Stomach (tissue), 9 donors: ENCODE data around the gene TRAF3IP1. TPM values are rescaled to one million over a fixed set of nuclear protein-coding genes. Genes with fewer than 3 reads are reported as not detected.

Experiments used
- DNase-seq, 2 donors: peaks; one replicate each; pipeline versions ENCODE4 v3.0.0 to v3.0.0-alpha.2; 2013 to 2019
- H3K27ac ChIP-seq, 5 donors: fragments of 200-600 bp in 4 of 5; sonication (generic) in 4 of 5; one replicate each; pipeline ENCODE4 v1.5.1; 2013 to 2019; ENCODE audit warnings: mild to moderate bottlenecking in 1 of 5, moderate library complexity in 1 of 5
- H3K27me3 ChIP-seq, 3 donors: fragments of 200-600 bp; sonication (generic); one replicate each; pipeline ENCODE4 v1.5.1; 2017 to 2019; ENCODE audit warnings: mixed run types in 1 of 3
- H3K36me3 ChIP-seq, 4 donors: fragments of 200-600 bp; sonication (generic); 1 replicate in 3 of 4; 2 replicates in 1 of 4; pipeline ENCODE4 v1.5.1; 2016 to 2019
- H3K4me1 ChIP-seq, 4 donors: fragments of 200-600 bp; sonication (generic); one replicate each; pipeline ENCODE4 v1.5.1; 2016 to 2019
- H3K4me3 ChIP-seq, 4 donors: fragments of 200-600 bp; sonication (generic) in 3 of 4; one replicate each; pipeline ENCODE4 v1.5.1; 2016 to 2019; ENCODE audit warnings: mild to moderate bottlenecking in 1 of 4
- H3K9me3 ChIP-seq, 4 donors: fragments of 200-600 bp; sonication (generic); one replicate each; pipeline ENCODE4 v1.5.1; 2016 to 2019
- EP300 ChIP-seq: sonication (generic); formaldehyde crosslinking; IDR thresholded peaks from one replicate; pipeline ENCODE4 v1.6.1; 2017; ENCODE audit warnings: antibody characterized with exemption
- POLR2A ChIP-seq, 4 donors: fragments of 450-650 bp; IDR thresholded peaks; one replicate each; pipeline ENCODE4 v1.6.1; 2016; ENCODE audit warnings: antibody characterized with exemption in 4 of 4, control low read depth in 2 of 4, mild to moderate bottlenecking in 1 of 4, moderate library complexity in 1 of 4
- POLR2AphosphoS5 ChIP-seq, 3 donors: sonication (generic); formaldehyde crosslinking; IDR thresholded peaks; one replicate each; pipeline ENCODE4 v1.6.1; 2016; ENCODE audit warnings: antibody characterized with exemption in 3 of 3
- WGBS, 5 donors: extraction: QIAGEN DNeasy Blood & Tissue Kit in 3 of 5; methylation state at CpG; one replicate each; pipeline versions ENCODE4 v1.1.5 to v1.1.7; 2013 to 2018; 5-methylcytosine and 5-hydroxymethylcytosine counted together
- intact Hi-C: fragments of 100-400 bp; cut with DNase I; formaldehyde crosslinking; loops from one replicate; pipeline ENCODE4 v1.15.1; 2023; ENCODE audit warnings: low total_unique reads
- polyA plus RNA-seq, 3 donors: library from polyadenylated mRNA; stranded (reverse); fragments of 200-250 nt; gene quantifications; one replicate each; pipeline ENCODE4 v1.2.3, GENCODE V29; 2013
- total RNA-seq, 5 donors: library from RNA; depleted of rRNA; stranded (reverse); fragments of >200 nt; gene quantifications; one replicate each; pipeline versions ENCODE4 v1.1.0 to v1.2.3, GENCODE V29; 2014 to 2016
- TF ChIP-seq, protein P1 (sequence below), 7 experiments: fragments of 450-650 bp in 4 of 7; fragments of 200-600 bp in 3 of 7; sonication (generic) in 3 of 7; IDR thresholded peaks; one replicate each; pipeline ENCODE4 v1.5.1; 2016 to 2019; ENCODE audit warnings: antibody characterized with exemption in 7 of 7, control low read depth in 2 of 7, mild to moderate bottlenecking in 1 of 7
- donor health status: healthy with polysubstance abuse.
- donor health status: Bipolar disorder and iron deficiency.
- donor health status: healthy.

Gene TRAF3IP1
- total and polyA plus RNA-seq, 8 donors, result 0.58 to 21.1 (median 10.8) TPM

- intact Hi-C loops, result no loop called here
- WGBS, 5 donors, result 84 to 89% (median 86%) methylated on average over 9 of the region's 9 CpGs
- no peaks in the 10 kb centered on the region for H3K27me3 ChIP-seq
- no peak overlapping the region for H3K27ac ChIP-seq
- no peak for TF ChIP-seq EP300
- TF ChIP-seq POLR2AphosphoS5 (IDR thresholded peaks at IDR 0.05), result no peak
- H3K4me1 ChIP-seq, result peaks cover 10 to 16% (median 13%) of the 10 kb centered on the region in 4 donors
- H3K36me3 ChIP-seq, result peaks cover 26 to 79% (median 57%) of the 10 kb centered on the region in 4 donors
- no peak for DNase-seq
- no peak overlapping the region for H3K4me3 ChIP-seq
- no peaks in the 10 kb centered on the region for H3K9me3 ChIP-seq
These were observed 5.4 kb downstream of the TRAF3IP1 start for GRCh38 chr2:238325694-238326093.

- no peaks in the 10 kb centered on the region for H3K9me3 ChIP-seq
- H3K27me3 ChIP-seq, result no peaks in the 10 kb centered on the region
- no peak for TF ChIP-seq POLR2A (IDR thresholded peaks at IDR 0.05)
- no peak for TF ChIP-seq POLR2AphosphoS5 (IDR thresholded peaks at IDR 0.05)
- TF ChIP-seq, protein P1, sequence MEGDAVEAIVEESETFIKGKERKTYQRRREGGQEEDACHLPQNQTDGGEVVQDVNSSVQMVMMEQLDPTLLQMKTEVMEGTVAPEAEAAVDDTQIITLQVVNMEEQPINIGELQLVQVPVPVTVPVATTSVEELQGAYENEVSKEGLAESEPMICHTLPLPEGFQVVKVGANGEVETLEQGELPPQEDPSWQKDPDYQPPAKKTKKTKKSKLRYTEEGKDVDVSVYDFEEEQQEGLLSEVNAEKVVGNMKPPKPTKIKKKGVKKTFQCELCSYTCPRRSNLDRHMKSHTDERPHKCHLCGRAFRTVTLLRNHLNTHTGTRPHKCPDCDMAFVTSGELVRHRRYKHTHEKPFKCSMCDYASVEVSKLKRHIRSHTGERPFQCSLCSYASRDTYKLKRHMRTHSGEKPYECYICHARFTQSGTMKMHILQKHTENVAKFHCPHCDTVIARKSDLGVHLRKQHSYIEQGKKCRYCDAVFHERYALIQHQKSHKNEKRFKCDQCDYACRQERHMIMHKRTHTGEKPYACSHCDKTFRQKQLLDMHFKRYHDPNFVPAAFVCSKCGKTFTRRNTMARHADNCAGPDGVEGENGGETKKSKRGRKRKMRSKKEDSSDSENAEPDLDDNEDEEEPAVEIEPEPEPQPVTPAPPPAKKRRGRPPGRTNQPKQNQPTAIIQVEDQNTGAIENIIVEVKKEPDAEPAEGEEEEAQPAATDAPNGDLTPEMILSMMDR (IDR thresholded peaks at IDR 0.05), result no peak
- TF ChIP-seq EP300, result no peak
- DNase-seq, result no peak
- H3K4me1 ChIP-seq, result peaks cover under 1 to 5% (median 3%) of the 10 kb centered on the region in 4 donors
- no peak overlapping the region for H3K4me3 ChIP-seq
- H3K27ac ChIP-seq, result no peak overlapping the region
- peaks cover 26 to 89% (median 61%) of the 10 kb centered on the region in 4 donors for H3K36me3 ChIP-seq
- 92 to 96% (median 94%) methylated on average over 11 to 12 of the region's 12 CpGs for WGBS, 5 donors
- intact Hi-C loops, result no loop called here
These were observed 6.6 kb downstream of the TRAF3IP1 start for GRCh38 chr2:238326801-238327365.

GRCh38 chr2:238327751-238328150, 7.4 kb downstream of the TRAF3IP1 start:
- intact Hi-C loops, result no loop called here
- no peaks in the 10 kb centered on the region for H3K9me3 ChIP-seq
- TF ChIP-seq POLR2AphosphoS5 (IDR thresholded peaks at IDR 0.05) (no peak), POLR2A (IDR thresholded peaks at IDR 0.05) (no peak), EP300 (no peak)
- TF ChIP-seq, protein P1 (IDR thresholded peaks at IDR 0.05), result no peak
- no peak for DNase-seq
- peaks cover 26 to 94% (median 64%) of the 10 kb centered on the region in 4 donors for H3K36me3 ChIP-seq
- no peak overlapping the region for H3K4me3 ChIP-seq
- no peak overlapping the region for H3K27ac ChIP-seq
- no peaks in the 10 kb centered on the region for H3K4me1 ChIP-seq
- no peaks in the 10 kb centered on the region for H3K27me3 ChIP-seq
- WGBS, 5 donors, result 94 to 100% (median 97%) methylated on average over 3 of the region's 3 CpGs

- WGBS, 5 donors, result 89 to 96% (median 94%) methylated on average over 9 of the region's 9 CpGs
- no peak for DNase-seq
- H3K27ac ChIP-seq, result no peak overlapping the region
- H3K36me3 ChIP-seq, result peaks cover 20 to 85% (median 75%) of the 10 kb centered on the region in 4 donors
- no peaks in the 10 kb centered on the region for H3K4me1 ChIP-seq
- H3K9me3 ChIP-seq, result no peaks in the 10 kb centered on the region
- no peaks in the 10 kb centered on the region for H3K27me3 ChIP-seq
- TF ChIP-seq POLR2A (IDR thresholded peaks at IDR 0.05) (no peak), POLR2AphosphoS5 (IDR thresholded peaks at IDR 0.05) (no peak), EP300 (no peak)
- TF ChIP-seq, protein P1 (IDR thresholded peaks at IDR 0.05), result no peak
- intact Hi-C loops, result no loop called here
- H3K4me3 ChIP-seq, result no peak overlapping the region
These were observed 10.1 kb downstream of the TRAF3IP1 start for GRCh38 chr2:238330391-238330790.

DNA sequence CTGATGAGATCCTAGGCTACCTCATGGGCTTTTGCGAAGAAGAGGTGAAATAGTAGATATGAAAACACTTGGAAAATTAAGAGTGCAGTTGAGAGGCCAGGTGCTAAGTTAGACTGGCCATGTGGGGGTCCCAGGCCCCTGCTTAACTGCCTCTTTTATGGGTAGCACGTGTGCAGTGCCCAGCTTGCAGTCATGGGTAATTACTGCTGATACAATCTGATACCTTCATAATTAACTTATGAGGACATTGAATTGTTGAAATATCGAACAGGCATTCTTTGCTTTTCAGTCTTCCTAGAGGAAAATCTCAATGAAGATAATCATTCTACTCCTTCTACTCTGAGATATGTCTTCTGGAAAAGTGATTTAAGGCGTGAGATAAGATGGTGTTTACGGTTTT, 11.6 kb downstream of the TRAF3IP1 start:
- WGBS, 5 donors, result 79 to 88% (median 81%) methylated on average over 5 of the region's 5 CpGs
- H3K4me1 ChIP-seq, result no peaks in the 10 kb centered on the region
- intact Hi-C loops, result no loop called here
- TF ChIP-seq POLR2AphosphoS5 (IDR thresholded peaks at IDR 0.05), result no peak
- DNase-seq, result no peak
- no peaks in the 10 kb centered on the region for H3K9me3 ChIP-seq
- H3K36me3 ChIP-seq, result peaks cover 12 to 82% (median 72%) of the 10 kb centered on the region in 4 donors
- H3K27me3 ChIP-seq, result no peaks in the 10 kb centered on the region
- no peak overlapping the region for H3K27ac ChIP-seq
- H3K4me3 ChIP-seq, result no peak overlapping the region
